Upper lobe of right lung (tissue), 1 donor: Measurements from ENCODE around the gene TAS2R40. TPM values are rescaled to one million over a fixed set of nuclear protein-coding genes. Genes with fewer than 3 reads are reported as not detected.

ENCODE experiments used
- ATAC-seq: fragments of 200-7000 bp; cut with Tn5 transposase; one replicate; pipeline ENCODE4 v1.9.1; 2020; ENCODE audit warnings: mild to moderate bottlenecking, moderate library complexity
- DNase-seq: peaks from one replicate; pipeline ENCODE4 v3.0.0-alpha.2; 2020
- H3K27ac ChIP-seq: fragments of 200-600 bp; one replicate; pipeline ENCODE4 v1.8.0; 2022
- H3K27me3 ChIP-seq: fragments of 200-600 bp; one replicate; pipeline ENCODE4 v1.8.0; 2022; ENCODE audit warnings: mild to moderate bottlenecking
- H3K36me3 ChIP-seq: fragments of 200-600 bp; one replicate; pipeline ENCODE4 v1.8.0; 2022
- H3K4me1 ChIP-seq: fragments of 200-600 bp; one replicate; pipeline ENCODE4 v1.8.0; 2022
- H3K4me3 ChIP-seq: fragments of 200-600 bp; one replicate; pipeline ENCODE4 v1.8.0; 2022; ENCODE audit warnings: mild to moderate bottlenecking
- H3K9me3 ChIP-seq: fragments of 200-600 bp; one replicate; pipeline ENCODE4 v1.8.0; 2022
- CTCF ChIP-seq: fragments of 200-600 bp; IDR thresholded peaks from one replicate; pipeline ENCODE4 v1.8.0; 2022; ENCODE audit warnings: antibody characterized with exemption
- intact Hi-C: fragments of 100-400 bp; cut with DNase I; formaldehyde crosslinking; loops from one replicate; pipeline ENCODE4 v1.11.0; 2022
- total RNA-seq: library from RNA; stranded (reverse); fragmentation: NEBNext Ultra II Directional; extraction: Animal tissue kit (Norgen Biotek cat#: 25700); gene quantifications from one replicate; pipeline ENCODE4 v1.2.1, GENCODE V29; 2021
- donor health status: DM: no; HTN: yes; CAD: no; lungs with severe emphysema.

The TAS2R40 gene
- total RNA-seq, 1 donor from 2014 or later = not detected

- Histone ChIP-seq H3K36me3 (no peaks in the 10 kb centered on the region), H3K27me3 (peaks cover 3% of the 10 kb centered on the region), H3K4me3 (no peak within 1 kb of the TSS), H3K9me3 (peaks cover 6% of the 10 kb centered on the region), H3K27ac (no peak within 1 kb of the TSS), H3K4me1 (no peaks in the 10 kb centered on the region)
- intact Hi-C loops = no loop called here
- no peak for TF ChIP-seq CTCF
- ATAC-seq (no peak), DNase-seq (no peak)
Measured at GRCh38 chr7:143183024-143183423, 38.8 kb upstream of the TAS2R40 start, which contains the start of gene TAS2R39. Gene TAS2R39 (plus strand): TSS chr7:143183419. CDS start chr7:143183419, 0 bp downstream.

GRCh38 chr7:143185551-143185950 is 36.3 kb upstream of the TAS2R40 start:
- DNase-seq (no peak), ATAC-seq (no peak)
- H3K4me3 ChIP-seq = no peak overlapping the region
- H3K27me3 ChIP-seq = peaks cover 3% of the 10 kb centered on the region
- intact Hi-C loops = no loop called here
- H3K9me3 ChIP-seq = no peaks in the 10 kb centered on the region
- no peak overlapping the region for H3K27ac ChIP-seq
- no peaks in the 10 kb centered on the region for H3K4me1 ChIP-seq
- TF ChIP-seq CTCF = no peak
- H3K36me3 ChIP-seq = no peaks in the 10 kb centered on the region

GRCh38 chr7:143188994-143189393 is 32.8 kb upstream of the TAS2R40 start:
- H3K4me3 ChIP-seq = no peak overlapping the region
- ATAC-seq = no peak
- H3K27ac ChIP-seq = no peak overlapping the region
- no peaks in the 10 kb centered on the region for H3K9me3 ChIP-seq
- H3K27me3 ChIP-seq = peaks cover 3% of the 10 kb centered on the region
- no peak for TF ChIP-seq CTCF
- DNase-seq = no peak
- no peaks in the 10 kb centered on the region for H3K4me1 ChIP-seq
- intact Hi-C loops = no loop called here
- H3K36me3 ChIP-seq = no peaks in the 10 kb centered on the region

GRCh38 chr7:143193880-143194279 is 28.0 kb upstream of the TAS2R40 start:
- Histone ChIP-seq H3K4me1 (no peaks in the 10 kb centered on the region), H3K27ac (no peak overlapping the region), H3K4me3 (no peak overlapping the region), H3K9me3 (no peaks in the 10 kb centered on the region), H3K36me3 (no peaks in the 10 kb centered on the region), H3K27me3 (no peaks in the 10 kb centered on the region)
- ATAC-seq = no peak
- no peak for TF ChIP-seq CTCF
- no peak for DNase-seq
- intact Hi-C loops = no loop called here

GRCh38 chr7:143199040-143199439 is 22.8 kb upstream of the TAS2R40 start:
- H3K27me3 ChIP-seq = no peaks in the 10 kb centered on the region
- no peaks in the 10 kb centered on the region for H3K36me3 ChIP-seq
- no peak for DNase-seq
- no peaks in the 10 kb centered on the region for H3K4me1 ChIP-seq
- H3K27ac ChIP-seq = no peak overlapping the region
- no peak for ATAC-seq
- intact Hi-C loops = no loop called here
- no peak overlapping the region for H3K4me3 ChIP-seq
- no peaks in the 10 kb centered on the region for H3K9me3 ChIP-seq
- no peak for TF ChIP-seq CTCF

- H3K4me3 ChIP-seq = no peak overlapping the region
- DNase-seq = no peak
- no peak for TF ChIP-seq CTCF
- H3K27ac ChIP-seq = no peak overlapping the region
- H3K4me1 ChIP-seq = no peaks in the 10 kb centered on the region
- intact Hi-C loops = no loop called here
- no peak for ATAC-seq
- H3K9me3 ChIP-seq = no peaks in the 10 kb centered on the region
- H3K36me3 ChIP-seq = no peaks in the 10 kb centered on the region
- peaks cover 4% of the 10 kb centered on the region for H3K27me3 ChIP-seq
Measured at GRCh38 chr7:143202161-143202560, 19.7 kb upstream of the TAS2R40 start.
